BLaER1 (cell line): ENCODE measurements around the gene HDAC4.

Source experiments
- H3K27ac ChIP-seq: shearing (Covaris generic); formaldehyde crosslinking; 2 replicates; pipeline ENCODE4 v1.8.1; 2022
- H3K27me3 ChIP-seq: shearing (Covaris generic); formaldehyde crosslinking; 2 replicates; pipeline ENCODE4 v1.8.1; 2022
- H3K36me3 ChIP-seq: shearing (Covaris generic); formaldehyde crosslinking; 2 replicates; pipeline ENCODE4 v1.8.1; 2022
- H3K4me1 ChIP-seq: shearing (Covaris generic); formaldehyde crosslinking; 2 replicates; pipeline ENCODE4 v1.8.1; 2022
- H3K4me2 ChIP-seq: shearing (Covaris generic); formaldehyde crosslinking; 2 replicates; pipeline ENCODE4 v1.8.1; 2022
- H3K4me3 ChIP-seq: shearing (Covaris generic); formaldehyde crosslinking; 2 replicates; pipeline ENCODE4 v1.8.1; 2022
- H3K9ac ChIP-seq: shearing (Covaris generic); formaldehyde crosslinking; 2 replicates; pipeline ENCODE4 v1.8.1; 2022
- H3K9me3 ChIP-seq: shearing (Covaris generic); formaldehyde crosslinking; 2 replicates; pipeline ENCODE4 v1.8.1; 2022
- H4K20me1 ChIP-seq: shearing (Covaris generic); formaldehyde crosslinking; 2 replicates; pipeline ENCODE4 v1.8.1; 2022
- Cebpa-rat ChIP-seq: shearing (Covaris generic); IDR thresholded peaks from 2 replicates; pipeline ENCODE4 v1.8.1; 2022

HDAC4 gene

DNA sequence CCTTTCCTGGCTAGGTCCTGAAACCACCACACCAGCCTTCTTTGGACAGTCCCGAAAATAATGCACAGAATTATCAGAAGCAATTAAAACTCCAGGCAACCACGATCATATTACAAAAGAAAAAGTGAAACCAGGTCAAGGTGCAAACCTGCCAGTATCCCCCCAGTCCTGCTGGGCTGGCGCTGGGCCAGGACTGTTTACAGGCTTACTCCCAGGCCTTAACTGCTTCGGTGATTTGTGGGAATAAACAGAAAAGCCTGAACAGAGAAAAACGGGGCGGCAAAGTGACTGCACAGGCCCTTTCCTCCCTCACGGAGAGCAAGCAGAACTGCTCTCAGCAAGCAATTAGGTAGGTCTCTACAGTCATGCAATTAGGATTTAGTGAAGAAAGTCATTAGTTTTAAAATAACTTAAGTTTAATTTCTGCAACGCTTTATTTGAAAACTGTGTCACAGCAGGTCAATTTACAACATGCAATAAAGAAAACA, 1.3 kb downstream of the HDAC4 start:
- no peaks in the 10 kb centered on the region for H3K9me3 ChIP-seq
- peak overlapping the region; percentile 93 for H3K4me3 ChIP-seq
- H3K4me1 ChIP-seq = peaks cover 49% of the 10 kb centered on the region
- H3K27ac ChIP-seq = 0 out of 2 replicates have a peak overlapping the region, but pooled peaks have one; percentile 95
- no peaks in the 10 kb centered on the region for H3K27me3 ChIP-seq
- H3K36me3 ChIP-seq = 0 out of 2 replicates have a peak, but pooled peaks cover 9% of the 10 kb centered on the region
- H3K9ac ChIP-seq = peak overlapping the region; percentile 91
- H3K4me2 ChIP-seq = peak overlapping the region; percentile 97
- H4K20me1 ChIP-seq = peaks cover 54% of the 10 kb centered on the region
- TF ChIP-seq Cebpa-rat = no peak

DNA sequence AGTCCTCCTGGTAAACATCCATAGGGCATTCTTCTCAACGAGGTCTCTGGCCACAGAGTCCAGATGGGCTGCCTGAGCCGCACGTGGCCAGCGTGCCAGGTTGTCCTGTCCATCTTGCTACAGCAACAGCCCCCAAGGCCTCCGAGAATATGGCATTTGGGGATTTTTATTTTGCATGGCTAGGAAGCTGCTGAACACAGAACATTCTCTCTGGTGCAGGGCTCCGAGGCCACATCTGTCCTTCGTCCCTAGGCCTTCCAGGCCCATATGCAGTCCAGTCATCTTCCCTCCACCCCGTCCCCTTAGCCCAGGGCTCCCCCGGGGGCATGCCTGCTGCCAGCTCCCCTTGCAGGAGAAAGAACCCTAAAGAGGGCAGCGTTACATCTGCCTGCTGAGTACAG, 2.3 kb downstream of the HDAC4 start:
- no peak for TF ChIP-seq Cebpa-rat
- Histone ChIP-seq H3K4me3 (0 out of 2 replicates have a peak overlapping the region, but pooled peaks have one; percentile 93), H3K9me3 (no peaks in the 10 kb centered on the region), H3K4me2 (peak overlapping the region; percentile 97), H3K27me3 (no peaks in the 10 kb centered on the region), H3K9ac (peak overlapping the region; percentile 91; the same call in 1 of the 2 replicates), H3K27ac (no peak overlapping the region), H3K36me3 (0 out of 2 replicates have a peak, but pooled peaks cover 9% of the 10 kb centered on the region), H3K4me1 (peaks cover 55% of the 10 kb centered on the region), H4K20me1 (peaks cover 60% of the 10 kb centered on the region)

DNA sequence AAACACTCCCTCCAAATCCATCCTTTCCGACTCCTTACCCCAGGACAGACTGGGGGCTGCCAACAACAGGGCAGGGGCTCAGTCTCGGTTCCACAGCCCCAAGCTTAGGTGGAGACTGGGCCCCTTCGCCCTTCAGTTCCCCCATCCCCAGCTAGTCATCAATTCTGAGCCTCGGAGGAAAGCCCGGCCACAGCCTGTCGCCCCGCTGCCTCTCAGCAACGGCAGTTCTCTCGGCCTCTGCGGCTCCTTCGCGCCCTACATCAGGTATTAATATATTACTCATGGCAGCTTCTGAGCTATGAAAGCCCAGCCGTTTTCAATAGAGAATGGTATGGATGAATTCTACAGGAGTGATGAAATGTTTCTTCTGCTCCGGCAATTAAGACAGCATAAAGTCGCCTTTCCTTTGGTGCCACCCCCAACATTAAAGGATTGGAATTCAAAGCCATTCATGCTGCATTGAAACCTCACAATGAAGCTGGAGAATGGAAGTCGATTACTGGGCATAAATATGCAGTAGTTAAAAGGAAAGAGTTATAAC, 2.8 kb downstream of the HDAC4 start:
- Histone ChIP-seq H3K4me2 (peak overlapping the region; percentile 97), H4K20me1 (peaks cover 64% of the 10 kb centered on the region)

GRCh38 chr2:239396881-239397681, 3.7 kb downstream of the HDAC4 start:
- no peak overlapping the region for H3K27ac ChIP-seq
- no peak for TF ChIP-seq Cebpa-rat
- no peaks in the 10 kb centered on the region for H3K9me3 ChIP-seq
- no peaks in the 10 kb centered on the region for H3K27me3 ChIP-seq
- peak overlapping the region; percentile 97 for H3K4me2 ChIP-seq
- H3K9ac ChIP-seq = no peak overlapping the region
- H4K20me1 ChIP-seq = peaks cover 73% of the 10 kb centered on the region
- H3K4me3 ChIP-seq = no peak overlapping the region
- H3K36me3 ChIP-seq = peaks cover 10% of the 10 kb centered on the region; the same call in 1 of the 2 replicates
- H3K4me1 ChIP-seq = peaks cover 55% of the 10 kb centered on the region

More for the DNA sequence above, 2.8 kb downstream of the HDAC4 start:
- Histone ChIP-seq H3K36me3 (0 out of 2 replicates have a peak, but pooled peaks cover 9% of the 10 kb centered on the region), H3K4me1 (peaks cover 58% of the 10 kb centered on the region), H3K9ac (no peak overlapping the region), H3K9me3 (no peaks in the 10 kb centered on the region), H3K4me3 (no peak overlapping the region), H3K27ac (no peak overlapping the region), H3K27me3 (no peaks in the 10 kb centered on the region)
- no peak for TF ChIP-seq Cebpa-rat

GRCh38 chr2:239395524-239395923, 5.3 kb downstream of the HDAC4 start:
- Histone ChIP-seq H3K36me3 (peaks cover 26% of the 10 kb centered on the region; the same call in 1 of the 2 replicates), H4K20me1 (peaks cover 88% of the 10 kb centered on the region), H3K4me1 (peaks cover 54% of the 10 kb centered on the region), H3K9me3 (0 out of 2 replicates have a peak, but pooled peaks cover 5% of the 10 kb centered on the region), H3K9ac (no peak overlapping the region), H3K27me3 (no peaks in the 10 kb centered on the region), H3K4me3 (no peak overlapping the region), H3K27ac (no peak overlapping the region), H3K4me2 (no peak overlapping the region)
- no peak for TF ChIP-seq Cebpa-rat

DNA sequence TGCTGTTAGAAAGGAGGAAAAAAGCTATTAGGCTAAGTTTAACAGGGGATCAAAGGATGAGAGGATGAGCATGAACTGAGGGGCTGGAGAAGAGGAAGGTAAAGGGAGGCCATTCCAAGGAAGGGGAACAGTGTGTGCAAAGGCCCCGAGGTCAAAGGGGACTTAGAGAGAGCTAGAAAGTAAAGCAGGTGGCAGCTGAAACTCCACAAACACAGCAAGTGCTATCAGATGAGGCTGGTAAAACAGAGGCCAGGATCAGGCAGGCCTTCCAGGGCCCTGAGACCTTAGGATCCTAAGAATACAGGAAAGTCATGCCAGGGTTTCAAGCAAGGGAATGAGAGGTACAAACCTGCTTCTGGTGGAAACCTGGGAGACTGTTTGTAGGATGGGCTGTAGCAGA, 5.8 kb downstream of the HDAC4 start:
- no peak for TF ChIP-seq Cebpa-rat
- no peak overlapping the region for H3K9ac ChIP-seq

GRCh38 chr2:239394346-239394945, 6.4 kb downstream of the HDAC4 start:
- peaks cover 50% of the 10 kb centered on the region for H3K4me1 ChIP-seq
- no peaks in the 10 kb centered on the region for H3K27me3 ChIP-seq
- TF ChIP-seq Cebpa-rat = no peak
- H3K36me3 ChIP-seq = peaks cover 37% of the 10 kb centered on the region
- H3K4me2 ChIP-seq = peak overlapping the region; percentile 19; the same call in 1 of the 2 replicates
- H4K20me1 ChIP-seq = peaks cover 95% of the 10 kb centered on the region
- H3K9me3 ChIP-seq = peaks cover 14% of the 10 kb centered on the region
- no peak overlapping the region for H3K9ac ChIP-seq
- no peak overlapping the region; the same call in 1 of the 2 replicates for H3K27ac ChIP-seq
- H3K4me3 ChIP-seq = no peak overlapping the region

More for the DNA sequence above, 5.8 kb downstream of the HDAC4 start:
- peaks cover 9% of the 10 kb centered on the region for H3K9me3 ChIP-seq
- H3K27me3 ChIP-seq = no peaks in the 10 kb centered on the region
- no peak overlapping the region for H3K4me3 ChIP-seq
- H3K36me3 ChIP-seq = peaks cover 31% of the 10 kb centered on the region
- H4K20me1 ChIP-seq = peaks cover 94% of the 10 kb centered on the region
- H3K27ac ChIP-seq = no peak overlapping the region; the same call in 1 of the 2 replicates
- 0 out of 2 replicates have a peak overlapping the region, but pooled peaks have one; percentile 19 for H3K4me2 ChIP-seq
- H3K4me1 ChIP-seq = peaks cover 54% of the 10 kb centered on the region

GRCh38 chr2:239393941-239394340, 6.9 kb downstream of the HDAC4 start:
- Histone ChIP-seq H3K9ac (no peak overlapping the region), H3K9me3 (peaks cover 19% of the 10 kb centered on the region), H3K4me2 (no peak overlapping the region), H3K36me3 (peaks cover 42% of the 10 kb centered on the region), H3K4me1 (peaks cover 45% of the 10 kb centered on the region), H3K4me3 (no peak overlapping the region), H4K20me1 (peaks cover 94% of the 10 kb centered on the region), H3K27me3 (no peaks in the 10 kb centered on the region), H3K27ac (no peak overlapping the region)
- TF ChIP-seq Cebpa-rat = no peak

DNA sequence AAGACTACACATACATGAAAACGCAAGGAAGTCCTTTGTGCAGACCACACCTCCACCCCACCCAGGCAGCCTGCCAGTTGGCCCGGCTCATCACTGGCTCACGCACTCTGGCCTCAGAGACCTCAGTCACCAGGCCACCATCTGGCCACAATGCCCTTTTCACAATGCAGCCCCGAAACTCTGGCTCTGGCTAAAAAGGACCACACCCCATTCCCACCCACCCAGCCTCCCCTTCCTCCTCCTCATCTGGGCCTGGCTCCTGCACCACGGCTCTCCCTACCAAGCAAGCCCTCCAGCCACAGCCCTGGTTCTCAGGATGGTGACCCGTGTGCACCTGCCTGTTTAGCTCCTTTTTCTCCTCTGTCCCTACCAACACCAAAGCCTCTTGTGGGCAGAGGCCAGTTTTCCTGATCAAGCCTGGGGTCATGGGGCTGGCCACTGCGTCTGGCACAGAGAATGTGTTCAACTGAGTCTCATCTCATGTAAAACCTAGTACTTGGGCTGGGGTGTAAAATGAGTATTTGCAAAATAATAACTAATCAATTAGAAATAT, 7.4 kb downstream of the HDAC4 start:
- no peak overlapping the region for H3K27ac ChIP-seq
- peaks cover 46% of the 10 kb centered on the region for H3K36me3 ChIP-seq
- H3K4me1 ChIP-seq = peaks cover 40% of the 10 kb centered on the region
- peaks cover 19% of the 10 kb centered on the region for H3K9me3 ChIP-seq
- TF ChIP-seq Cebpa-rat = no peak
- no peak overlapping the region for H3K9ac ChIP-seq
- H3K4me2 ChIP-seq = peak overlapping the region; percentile 26
- no peak overlapping the region for H3K4me3 ChIP-seq
- H3K27me3 ChIP-seq = no peaks in the 10 kb centered on the region
- peaks cover 94% of the 10 kb centered on the region for H4K20me1 ChIP-seq
